H1 (cell line): ENCODE measurements around the gene DEPP1. TPM values are rescaled to one million over a fixed set of nuclear protein-coding genes. Genes with fewer than 3 reads are reported as not detected.

Experiments used
- ATF3 ChIP-seq: IDR thresholded peaks from 2 replicates; pipeline ENCODE4 v1.6.1; 2011; ENCODE audit warnings: low read depth, mild to moderate bottlenecking, low read length; ENCODE audit not compliant: insufficient read depth
- CTCF ChIP-seq, 3 experiments: IDR thresholded peaks; 1 replicate in 2 of 3; 2 replicates in 1 of 3; pipeline versions ENCODE4 v1.5.1 to v1.6.1; 2011; ENCODE audit warnings: low read length in 3 of 3, mild to moderate bottlenecking in 3 of 3, inconsistent platforms in 2 of 3, low read depth in 1 of 3, moderate library complexity in 1 of 3; ENCODE audit not compliant: insufficient read depth in 1 of 3; ENCODE audit errors: control extremely low read depth in 1 of 3
- FOSL1 ChIP-seq: IDR thresholded peaks from 2 replicates; pipeline ENCODE4 v1.6.1; 2011; ENCODE audit warnings: mild to moderate bottlenecking, low read depth, low read length, moderate library complexity; ENCODE audit not compliant: insufficient read depth
- JUN ChIP-seq: IDR thresholded peaks from 2 replicates; pipeline ENCODE4 v1.6.1; 2011; ENCODE audit warnings: low read depth, mild to moderate bottlenecking, improper control_type of control experiment, low read length
- KDM4A ChIP-seq: IDR thresholded peaks from one replicate; pipeline ENCODE4 v1.7.1; 2012; ENCODE audit warnings: low read depth, mild to moderate bottlenecking, moderate library complexity, low read length, inconsistent platforms; ENCODE audit not compliant: severe bottlenecking
- SAP30 ChIP-seq: fragments of 300-600 bp; sonication (generic); IDR thresholded peaks from 2 replicates; pipeline ENCODE4 v1.7.1; 2012; ENCODE audit warnings: low read length, moderate library complexity, mild to moderate bottlenecking, inconsistent platforms; ENCODE audit not compliant: insufficient read depth, insufficient replicate concordance
- SIN3A ChIP-seq, 2 experiments: IDR thresholded peaks in 1 of 2; conservative IDR thresholded peaks in 1 of 2; 2 replicates each; pipeline ENCODE4 v1.6.1; 2011 to 2012; ENCODE audit warnings: low read length in 2 of 2, improper control_type of control experiment in 1 of 2, low read depth in 1 of 2, mild to moderate bottlenecking in 1 of 2
- polyA plus RNA-seq, 7 experiments: library from polyadenylated mRNA; depleted of rRNA in 3 of 7; stranded (reverse) in 5 of 7; unstranded in 2 of 7; fragments of >200 nt in 5 of 7; fragments of 200-250 nt in 2 of 7; gene quantifications; 1 replicate in 5 of 7; 2 replicates in 1 of 7; 4 replicates in 1 of 7; pipeline versions ENCODE4 v1.2.1 to v1.2.3, GENCODE V29; 2011 to 2013; ENCODE audit warnings: missing spikeins in 2 of 7, mixed read lengths in 2 of 7
- total RNA-seq: library from RNA; stranded (reverse); fragmentation: NEBNext Ultra II Directional; extraction: Animal tissue kit (Norgen Biotek cat#: 25700); gene quantifications from 2 replicates; pipeline ENCODE4 v1.2.1, GENCODE V29; 2021

The DEPP1 gene
- total and polyA plus RNA-seq, 2 of the 8 experiments (the other 6 are each of a cell fraction or from before 2014, with no cell fraction given) = 0.67 to 4.5 TPM

DNA sequence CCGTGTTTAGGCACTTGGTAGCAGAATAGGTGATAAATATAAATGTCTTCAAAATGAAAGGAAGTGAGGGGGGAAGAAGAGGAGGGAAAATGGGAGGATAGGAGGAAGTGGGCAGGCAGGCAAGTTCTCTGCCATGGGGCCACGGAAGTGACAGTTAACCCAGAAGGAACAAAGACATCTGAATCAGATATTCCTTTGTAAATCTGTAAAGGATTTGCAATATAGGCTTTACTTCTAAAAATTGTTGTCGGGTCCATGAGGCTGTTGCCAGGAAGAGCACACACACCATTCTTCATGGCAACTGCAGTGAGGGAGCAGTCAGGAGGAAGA, 42.7 kb downstream of the DEPP1 start (continued):
- TF ChIP-seq CTCF (IDR thresholded peaks at IDR 0.05; ENCODE audit: control extremely low read depth in 1 of 3, insufficient read depth in 1 of 3, low read depth in 1 of 3, low read length in 3 of 3) = no peak
- no peak for TF ChIP-seq SAP30
- TF ChIP-seq FOSL1 = no peak
- no peak for TF ChIP-seq ATF3
- no peak for TF ChIP-seq SIN3A (conservative IDR thresholded peaks at IDR 0.05 in 1 of 2, IDR thresholded peaks at IDR 0.05 in 1 of 2; ENCODE audit: low read depth in 1 of 2, low read length in 2 of 2)
- TF ChIP-seq JUN = no peak
- no peak for TF ChIP-seq KDM4A
